HepG2 (cell line): ENCODE results near the gene PSD. TPM values are rescaled to one million over a fixed set of nuclear protein-coding genes. Genes with fewer than 3 reads are reported as not detected.

Experiments used
- BORCS8-MEF2B ChIP-seq: sonication (generic); formaldehyde crosslinking; IDR thresholded peaks from 2 replicates; pipeline ENCODE4 v1.8.0; 2022; ENCODE audit warnings: mild to moderate bottlenecking, missing genetic modification reagents
- BRF2 ChIP-seq: sonication (generic); formaldehyde crosslinking; IDR thresholded peaks from 2 replicates; pipeline ENCODE4 v1.8.1; 2022; ENCODE audit warnings: mild to moderate bottlenecking, missing genetic modification reagents
- CREB3 ChIP-seq: sonication (generic); formaldehyde crosslinking; IDR thresholded peaks from 2 replicates; pipeline ENCODE4 v1.5.0; 2020; ENCODE audit warnings: missing genetic modification reagents
- ETV6 ChIP-seq: sonication (generic); formaldehyde crosslinking; conservative IDR thresholded peaks from 2 replicates; pipeline ENCODE4 v1.4.0; 2020; ENCODE audit warnings: missing genetic modification reagents
- GABPA ChIP-seq, 2 experiments: IDR thresholded peaks; 2 replicates each; pipeline ENCODE4 v1.6.1; 2011 to 2016; ENCODE audit warnings: low read depth in 2 of 2, low read length in 1 of 2, missing biosample characterization in 1 of 2, missing genetic modification characterization in 1 of 2
- HMG20B ChIP-seq: conservative IDR thresholded peaks from 2 replicates; pipeline ENCODE4 v1.6.1; 2016; ENCODE audit warnings: missing genetic modification reagents, missing compliant biosample characterization
- HNRNPLL ChIP-seq: fragments of 200-400 bp; formaldehyde crosslinking; IDR thresholded peaks from 2 replicates; pipeline ENCODE4 v1.6.1; 2017; ENCODE audit warnings: mild to moderate bottlenecking, low read depth, low read length; ENCODE audit not compliant: poor library complexity, severe bottlenecking
- HOXD1 ChIP-seq: sonication (generic); formaldehyde crosslinking; IDR thresholded peaks from 2 replicates; pipeline ENCODE4 v1.5.0; 2020; ENCODE audit warnings: missing genetic modification reagents
- LCORL ChIP-seq, 2 experiments: fragments of 450-650 bp in 1 of 2; sonication (generic) in 1 of 2; formaldehyde crosslinking in 1 of 2; IDR thresholded peaks; 2 replicates each; pipeline versions ENCODE4 v1.5.0 to v1.6.1; 2017 to 2020; ENCODE audit warnings: antibody characterized with exemption in 1 of 2, missing genetic modification reagents in 1 of 2
- NFYC ChIP-seq: IDR thresholded peaks from 2 replicates; pipeline ENCODE4 v1.6.1; 2016; ENCODE audit warnings: missing genetic modification reagents, missing compliant biosample characterization
- PAF1 ChIP-seq: IDR thresholded peaks from 2 replicates; pipeline ENCODE4 v1.6.1; 2016; ENCODE audit warnings: missing genetic modification reagents, missing compliant biosample characterization
- SALL1 ChIP-seq: sonication (generic); formaldehyde crosslinking; IDR thresholded peaks from 2 replicates; pipeline ENCODE4 v1.8.0; 2022; ENCODE audit warnings: mild to moderate bottlenecking, missing genetic modification reagents
- THAP7 ChIP-seq: sonication (generic); formaldehyde crosslinking; IDR thresholded peaks from 2 replicates; pipeline ENCODE4 v1.8.1; 2023; ENCODE audit warnings: mild to moderate bottlenecking, missing genetic modification reagents
- ZBTB25 ChIP-seq: IDR thresholded peaks from 2 replicates; pipeline ENCODE4 v1.6.1; 2018; ENCODE audit warnings: missing genetic modification reagents
- ZBTB8A ChIP-seq: sonication (generic); formaldehyde crosslinking; IDR thresholded peaks from 2 replicates; pipeline ENCODE4 v1.4.0; 2020; ENCODE audit warnings: mild to moderate bottlenecking, low read depth, missing genetic modification reagents, borderline replicate concordance
- ZFP82 ChIP-seq: sonication (generic); formaldehyde crosslinking; IDR thresholded peaks from 2 replicates; pipeline ENCODE4 v1.5.1; 2020; ENCODE audit warnings: mild to moderate bottlenecking, missing genetic modification reagents, borderline replicate concordance
- ZNF205 ChIP-seq: IDR thresholded peaks from 2 replicates; pipeline ENCODE4 v1.6.1; 2018; ENCODE audit warnings: missing biosample characterization, missing genetic modification reagents
- ZNF460 ChIP-seq: sonication (generic); formaldehyde crosslinking; IDR thresholded peaks from 2 replicates; pipeline ENCODE4 v1.5.1; 2020; ENCODE audit warnings: missing genetic modification reagents, mild to moderate bottlenecking, borderline replicate concordance
- ZNF558 ChIP-seq: sonication (generic); formaldehyde crosslinking; IDR thresholded peaks from 2 replicates; pipeline ENCODE4 v1.9.0; 2022; ENCODE audit warnings: mild to moderate bottlenecking, missing genetic modification reagents, borderline replicate concordance
- ZNF7 ChIP-seq: IDR thresholded peaks from 2 replicates; pipeline ENCODE4 v1.6.1; 2016; ENCODE audit warnings: missing biosample characterization, missing genetic modification reagents
- ZNF747 ChIP-seq: sonication (generic); formaldehyde crosslinking; IDR thresholded peaks from 2 replicates; pipeline ENCODE4 v1.8.1; 2023; ENCODE audit warnings: missing genetic modification reagents, mild to moderate bottlenecking, borderline replicate concordance
- ZNF784 ChIP-seq: sonication (generic); formaldehyde crosslinking; IDR thresholded peaks from 2 replicates; pipeline ENCODE4 v1.5.1; 2020; ENCODE audit warnings: missing genetic modification reagents, mild to moderate bottlenecking, borderline replicate concordance
- polyA plus RNA-seq, 8 experiments: library from polyadenylated mRNA; depleted of rRNA in 3 of 8; stranded (reverse) in 7 of 8; unstranded in 1 of 8; fragments of >200 nt; fragmentation: Illumina TruSeq in 4 of 8; extraction: Trizol in 4 of 8; gene quantifications; 2 replicates each; pipeline versions ENCODE4 v1.2.1 to v1.2.3, GENCODE V29; 2011 to 2016; ENCODE audit warnings: low read depth in 4 of 8, missing spikeins in 1 of 8, mixed read lengths in 1 of 8; ENCODE audit not compliant: insufficient read depth in 1 of 8
- total RNA-seq, 5 experiments: library from RNA; depleted of rRNA; stranded (reverse); fragments of >200 nt; fragmentation: Illumina TruSeq; extraction: Trizol; gene quantifications; 2 replicates each; pipeline ENCODE4 v1.2.3, GENCODE V29; 2016; ENCODE audit warnings: low read depth in 1 of 5

Gene PSD
- total and polyA plus RNA-seq, 2 of the 13 experiments (the other 11 are each of a cell fraction or from before 2014, with no cell fraction given), result 0.35 to 0.58 TPM

GRCh38 chr10:102432162-102432950, 13.8 kb upstream of the PSD start, which contains the start of gene CUEDC2 (continued):
- TF ChIP-seq GABPA (IDR thresholded peaks at IDR 0.05; ENCODE audit: low read depth, low read length), result peak; percentile 34; the same call in 1 of the 2 replicates
- TF ChIP-seq GABPA (CRISPR knock-in tag; IDR thresholded peaks at IDR 0.05; ENCODE audit: low read depth), result peak; percentile 84
- TF ChIP-seq ZNF7 (CRISPR knock-in tag), result no peak
- TF ChIP-seq ETV6 (CRISPR knock-in tag), result peak; percentile 59; the same call in 1 of the 2 replicates
- TF ChIP-seq SALL1 (CRISPR knock-in tag), result peak; percentile 83
- peak; percentile 60; the same call in 1 of the 2 replicates for TF ChIP-seq ZBTB25
- TF ChIP-seq LCORL (IDR thresholded peaks at IDR 0.05), result 0 out of 2 replicates have a peak, but pooled peaks have one; percentile 9
- peak; percentile 71 for TF ChIP-seq LCORL (CRISPR knock-in tag; IDR thresholded peaks at IDR 0.05)
- TF ChIP-seq ZNF784 (CRISPR knock-in tag), result peak; percentile 83; the same call in 1 of the 2 replicates
- TF ChIP-seq HMG20B (CRISPR knock-in tag), result 0 out of 2 replicates have a peak, but pooled peaks have one; percentile 24
- peak; percentile 73 for TF ChIP-seq HNRNPLL
- 0 out of 2 replicates have a peak, but pooled peaks have one; percentile 40 for TF ChIP-seq ZBTB8A (CRISPR knock-in tag)
- peak; percentile 55; the same call in 1 of the 2 replicates for TF ChIP-seq ZNF558 (CRISPR knock-in tag)
- 0 out of 2 replicates have a peak, but pooled peaks have one; percentile 29 for TF ChIP-seq BRF2
- TF ChIP-seq ZNF205 (CRISPR knock-in tag), result peak; percentile 56; the same call in 1 of the 2 replicates
- no peak for TF ChIP-seq THAP7
- no peak for TF ChIP-seq ZNF747
- TF ChIP-seq ZNF460 (CRISPR knock-in tag), result no peak
- TF ChIP-seq HOXD1 (CRISPR knock-in tag), result no peak
- 0 out of 2 replicates have a peak, but pooled peaks have one; percentile 32 for TF ChIP-seq BORCS8-MEF2B (CRISPR knock-in tag)
- TF ChIP-seq NFYC, result peak; percentile 56
- TF ChIP-seq PAF1 (CRISPR knock-in tag), result no peak
- no peak for TF ChIP-seq CREB3 (CRISPR knock-in tag)
- no peak for TF ChIP-seq ZFP82
